GM12891 (cell line): ENCODE measurements around the gene COP1.

Source experiments
- PAX5 ChIP-seq: IDR thresholded peaks from 2 replicates; pipeline ENCODE4 v1.6.1; 2011; ENCODE audit warnings: low read length, moderate library complexity, mild to moderate bottlenecking; ENCODE audit not compliant: insufficient read depth, severe bottlenecking
- POLR2A ChIP-seq: IDR thresholded peaks from 2 replicates; pipeline ENCODE4 v1.6.1; 2011; ENCODE audit warnings: low read depth, low read length, control low read depth
- POLR2AphosphoS5 ChIP-seq: IDR thresholded peaks from 2 replicates; pipeline ENCODE4 v1.6.1; 2011; ENCODE audit warnings: low read depth, low read length, control low read depth
- POU2F2 ChIP-seq: IDR thresholded peaks from 2 replicates; pipeline ENCODE4 v1.6.1; 2011; ENCODE audit warnings: low read depth, mild to moderate bottlenecking, control low read depth, low read length, moderate library complexity
- SPI1 ChIP-seq: IDR thresholded peaks from 2 replicates; pipeline ENCODE4 v1.6.1; 2011; ENCODE audit warnings: low read depth, low read length, control low read depth
- TAF1 ChIP-seq: IDR thresholded peaks from 2 replicates; pipeline ENCODE4 v1.6.1; 2011; ENCODE audit warnings: low read depth, low read length, control low read depth

DNA sequence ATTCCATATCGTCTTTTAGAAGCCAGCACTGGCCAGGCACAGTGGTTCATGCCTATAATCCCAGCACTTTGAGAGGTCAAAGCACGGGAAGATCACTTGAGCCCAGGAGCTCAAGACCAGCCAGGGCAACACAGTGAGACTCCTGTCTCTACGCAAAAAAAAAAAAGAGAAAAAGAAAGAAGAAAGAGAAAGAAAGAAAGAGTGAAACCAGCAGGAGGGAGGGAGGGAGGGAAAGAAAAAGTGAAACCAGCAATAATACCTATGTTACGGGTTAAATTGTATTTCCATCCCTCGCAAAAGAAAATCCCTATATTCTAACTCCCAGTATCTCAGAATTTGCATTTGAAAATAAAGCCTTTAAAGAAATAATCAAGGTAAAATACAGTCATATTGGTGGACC is 10.4 kb downstream of the COP1 start:
- no peak for TF ChIP-seq POU2F2
- TF ChIP-seq POLR2A: no peak
- no peak for TF ChIP-seq POLR2AphosphoS5
- no peak for TF ChIP-seq SPI1
- no peak for TF ChIP-seq TAF1
- no peak for TF ChIP-seq PAX5
